SIG-M5 treated with dmso at 0.1 percent for 504 hours (cell line): ENCODE data around the gene UTP25.
"Not testable (repeated sequence)": the region's sequence is repeated elsewhere in the genome, so short reads cannot be mapped to it uniquely, and the experiment has no call there.

Source experiments
- DNase-seq: peaks from one replicate; lab custom pipeline; 2025; ENCODE audit not compliant: unreplicated experiment; lab: John Stamatoyannopoulos, UW

Gene UTP25

DNA sequence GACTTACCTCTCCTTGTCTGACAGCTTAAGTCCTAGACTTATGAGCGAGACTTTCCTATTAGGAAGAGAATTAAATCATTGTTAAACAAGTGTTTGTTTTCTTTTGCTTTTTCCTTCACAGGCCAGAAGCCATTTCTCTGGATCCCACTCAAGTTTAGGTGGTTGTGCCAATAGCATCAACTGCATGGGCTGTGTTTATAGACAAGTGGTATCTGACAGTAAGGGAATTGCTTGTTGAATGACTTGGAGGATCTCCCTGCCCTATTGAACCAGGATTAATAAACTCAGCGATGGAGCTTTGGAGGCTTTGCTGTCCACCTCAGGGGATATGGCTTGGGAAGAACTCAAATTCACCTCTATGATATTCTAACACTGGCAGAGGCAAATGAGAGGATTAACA lies 43.7 kb downstream of the UTP25 start:
- no peak for DNase-seq

- DNase-seq: no peak
Measured at GRCh38 chr1:209873067-209873799, 45.5 kb downstream of the UTP25 start.

- DNase-seq: peak; percentile 8
Measured at GRCh38 chr1:209875515-209875914, 47.7 kb downstream of the UTP25 start.

DNA sequence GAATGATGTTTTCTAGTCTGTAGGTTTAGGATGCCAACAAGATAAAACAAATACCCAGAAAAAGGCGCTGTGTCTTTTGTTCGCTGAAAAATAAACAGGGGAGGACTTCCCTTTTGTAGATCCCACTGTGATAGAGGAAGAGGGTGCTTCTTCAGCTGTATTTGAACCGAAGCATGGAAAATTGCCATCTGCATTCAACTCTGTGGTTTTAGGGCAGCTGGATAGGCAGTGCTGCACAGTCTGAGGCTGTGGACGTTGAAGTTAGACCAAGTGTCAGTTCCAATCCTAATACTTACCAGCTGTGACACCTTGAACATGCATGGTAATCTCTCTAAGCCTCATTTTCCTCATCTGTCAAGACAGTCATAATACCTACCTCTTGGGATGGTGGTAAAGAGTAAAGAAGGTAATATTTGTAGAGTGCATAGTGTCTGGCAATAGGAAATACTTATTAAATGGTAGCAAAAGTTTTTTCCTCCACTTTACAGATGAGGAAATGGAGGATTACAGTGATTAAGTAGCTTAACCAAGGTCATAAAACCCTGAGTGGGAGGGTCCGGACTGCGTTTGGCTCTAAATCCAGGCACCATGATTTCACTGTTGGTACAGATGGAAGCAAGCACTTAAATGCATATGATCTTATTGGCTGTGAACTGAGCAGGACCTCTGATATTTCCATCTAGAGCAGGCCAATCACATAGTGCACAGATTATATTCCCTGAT lies 48.5 kb downstream of the UTP25 start:
- no peak for DNase-seq

DNA sequence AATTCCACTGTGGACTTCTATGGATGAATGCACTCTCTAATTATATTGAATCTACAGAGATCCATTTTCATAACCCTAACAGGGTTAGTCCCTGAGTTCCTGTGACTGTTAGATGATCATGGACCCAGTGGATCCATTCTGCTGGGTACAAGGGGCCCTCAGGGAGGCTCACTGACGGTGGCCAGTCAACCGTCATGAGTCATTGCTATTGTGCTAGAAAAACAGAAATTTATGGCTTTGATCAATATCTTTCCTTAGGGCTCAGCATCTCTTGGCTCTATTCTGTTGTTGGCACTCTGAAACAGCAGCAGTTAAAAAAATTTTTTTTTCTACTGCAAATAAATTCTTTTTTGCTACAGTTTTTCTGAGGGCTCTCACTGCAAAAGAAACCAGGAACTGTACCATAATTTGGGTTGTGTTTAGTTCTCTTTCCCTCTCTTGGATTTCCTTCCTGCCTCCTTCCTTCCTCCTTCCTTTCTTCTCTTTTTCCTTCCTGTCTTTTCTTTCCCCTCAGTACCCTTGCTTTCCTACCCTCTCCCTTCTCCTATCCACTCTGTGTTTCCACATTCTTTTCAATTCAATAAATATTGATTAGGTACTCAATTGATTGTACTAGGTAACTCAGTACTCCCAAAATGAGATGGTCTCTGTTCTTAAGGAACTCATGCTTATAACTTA lies 49.5 kb downstream of the UTP25 start:
- no peak for DNase-seq

DNA sequence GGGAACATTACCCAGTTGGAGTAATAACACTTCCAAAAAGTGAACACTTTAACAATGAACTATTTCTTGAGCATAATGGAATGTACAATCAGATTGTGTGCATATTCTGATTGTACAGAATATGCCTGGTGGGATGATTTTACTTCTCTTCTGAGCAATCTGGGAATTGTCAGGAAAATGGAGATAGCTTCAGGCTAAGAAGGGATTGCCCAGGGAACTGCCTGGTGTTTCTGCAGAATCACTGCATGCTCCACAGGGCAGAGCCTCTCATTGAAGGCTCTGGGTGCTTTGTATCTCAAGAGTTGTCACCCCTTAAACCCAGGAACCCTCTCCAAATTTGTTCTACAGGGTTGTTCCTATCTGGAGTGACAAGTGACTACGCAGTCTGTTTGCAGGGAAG lies 51.2 kb downstream of the UTP25 start:
- no peak for DNase-seq

DNA sequence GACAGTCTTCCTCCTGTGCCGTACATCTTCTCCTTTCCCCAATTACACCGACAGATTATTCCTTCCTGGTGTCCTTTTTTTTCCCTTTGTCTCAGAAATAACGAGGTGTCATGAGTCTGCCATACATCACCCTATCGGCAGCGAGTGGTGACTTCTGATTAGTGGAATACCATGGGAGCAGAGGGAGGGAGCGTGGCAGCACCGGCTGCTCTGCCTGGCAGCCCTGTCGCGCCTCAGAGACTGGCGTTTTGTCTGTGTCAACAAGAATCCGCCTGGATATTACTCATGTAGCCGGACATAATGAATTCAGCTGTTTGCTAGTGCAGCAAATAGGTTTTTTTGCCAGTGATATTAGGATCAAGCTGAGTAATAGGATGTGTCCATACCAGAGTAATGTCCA lies 51.8 kb downstream of the UTP25 start:
- DNase-seq: no peak

DNA sequence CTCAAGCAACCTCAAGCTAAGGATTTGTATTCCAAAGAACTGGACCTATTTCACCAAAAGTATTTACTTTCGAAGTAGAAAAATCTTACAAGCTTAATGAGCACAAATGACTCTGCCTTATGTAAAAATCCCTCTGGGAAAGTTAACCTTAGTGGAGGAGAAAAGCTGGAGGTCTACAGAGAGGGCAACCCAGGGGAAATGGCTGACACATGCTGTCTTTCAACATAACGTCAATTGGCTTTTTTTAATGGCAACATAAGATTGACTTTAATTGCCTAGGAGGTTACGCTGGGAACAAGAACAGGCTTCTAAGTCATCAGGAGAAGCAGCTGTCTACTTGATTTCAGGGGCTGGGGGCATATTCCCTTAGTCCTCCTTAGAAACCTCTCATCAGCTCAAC lies 52.3 kb downstream of the UTP25 start:
- no peak for DNase-seq

DNA sequence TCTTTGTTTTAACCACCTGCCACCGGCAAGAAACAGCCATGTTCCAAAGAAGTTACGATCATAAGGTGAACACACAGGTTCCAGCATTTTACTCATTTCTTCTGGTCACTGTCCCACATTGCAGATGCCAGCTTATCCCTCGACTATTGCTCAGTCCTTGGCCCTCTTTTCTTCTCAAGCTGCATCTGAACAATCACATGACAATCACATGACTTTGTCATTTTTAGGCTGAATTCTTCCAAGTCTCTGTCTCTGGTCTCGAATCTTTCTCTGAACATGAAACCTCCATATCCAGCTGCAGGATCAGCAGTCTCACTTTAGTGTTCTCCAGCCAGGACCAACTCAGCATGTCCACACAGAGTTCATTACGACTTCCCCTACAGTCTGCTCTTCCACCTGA lies 53.8 kb downstream of the UTP25 start:
- DNase-seq: no peak

- DNase-seq: no peak
Measured at GRCh38 chr1:209882286-209882685, 54.5 kb downstream of the UTP25 start.

- no peak for DNase-seq
Measured at GRCh38 chr1:209882942-209883340, 55.2 kb downstream of the UTP25 start.

- no peak for DNase-seq
Measured at GRCh38 chr1:209883341-209883971, 55.7 kb downstream of the UTP25 start.

- no peak for DNase-seq
Measured at GRCh38 chr1:209884249-209884648, 56.5 kb downstream of the UTP25 start.

DNA sequence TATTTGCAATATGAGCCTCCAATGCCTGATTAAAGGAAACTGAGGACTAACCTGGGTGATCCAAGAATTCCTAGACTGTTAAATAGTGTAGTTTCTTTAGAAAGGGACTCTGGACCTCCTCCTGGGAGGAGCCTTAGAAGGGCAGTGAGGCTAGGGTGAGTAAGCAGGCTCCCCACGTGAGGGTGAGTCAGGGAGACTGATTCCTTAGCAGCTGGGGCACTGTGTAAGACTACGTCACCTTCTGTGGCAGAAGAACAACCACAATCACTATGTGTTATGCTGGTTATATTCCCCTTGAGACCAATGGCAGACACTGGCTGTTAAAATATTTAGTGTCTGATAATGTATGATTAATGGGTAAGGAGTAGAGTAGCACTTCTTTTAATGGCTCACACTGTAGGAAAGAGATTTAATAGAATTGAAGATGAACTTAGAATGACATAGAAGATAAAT lies 56.9 kb downstream of the UTP25 start:
- peak; percentile 59 for DNase-seq

- DNase-seq: no peak
Measured at GRCh38 chr1:209885403-209886218, 57.8 kb downstream of the UTP25 start.

DNA sequence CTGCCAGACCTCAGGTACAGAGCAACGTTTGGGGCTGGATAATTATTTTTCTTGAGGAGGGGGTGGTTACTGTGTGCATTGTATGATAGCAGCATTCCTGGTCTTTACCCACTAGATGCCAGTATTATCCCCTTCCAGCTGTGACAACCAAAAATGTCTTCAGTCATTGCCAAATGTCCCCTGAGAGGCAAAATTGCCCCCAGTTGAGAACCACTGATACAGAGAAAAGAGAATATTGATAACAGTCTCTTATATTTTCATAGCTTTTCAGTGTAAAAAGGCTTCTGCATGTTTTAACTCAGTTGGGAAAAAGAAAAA lies 58.4 kb downstream of the UTP25 start:
- no peak for DNase-seq

GRCh38 chr1:209888291-209889076 lies 60.7 kb downstream of the UTP25 start:
- not testable (repeated sequence) for DNase-seq

DNA sequence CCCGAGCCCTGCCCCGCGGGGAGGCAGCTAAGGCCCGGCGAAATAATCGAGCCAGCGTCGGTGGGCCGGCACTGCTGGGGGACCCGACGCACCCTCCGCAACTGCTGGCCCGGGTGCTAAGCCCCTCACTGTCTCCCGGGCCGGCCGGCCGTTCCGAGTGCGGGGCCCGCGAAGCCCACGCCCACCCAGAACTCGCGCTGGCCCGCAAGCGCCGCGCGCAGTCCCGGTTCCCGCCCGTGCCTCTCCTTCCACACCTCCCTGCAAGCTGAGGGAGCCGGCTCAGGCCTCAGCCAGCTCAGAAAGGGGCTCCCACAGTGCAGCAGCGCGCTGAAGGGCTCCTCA lies 61.3 kb downstream of the UTP25 start:
- no peak for DNase-seq

- no peak for DNase-seq
Measured at GRCh38 chr1:209890641-209891330, 63.0 kb downstream of the UTP25 start.

DNA sequence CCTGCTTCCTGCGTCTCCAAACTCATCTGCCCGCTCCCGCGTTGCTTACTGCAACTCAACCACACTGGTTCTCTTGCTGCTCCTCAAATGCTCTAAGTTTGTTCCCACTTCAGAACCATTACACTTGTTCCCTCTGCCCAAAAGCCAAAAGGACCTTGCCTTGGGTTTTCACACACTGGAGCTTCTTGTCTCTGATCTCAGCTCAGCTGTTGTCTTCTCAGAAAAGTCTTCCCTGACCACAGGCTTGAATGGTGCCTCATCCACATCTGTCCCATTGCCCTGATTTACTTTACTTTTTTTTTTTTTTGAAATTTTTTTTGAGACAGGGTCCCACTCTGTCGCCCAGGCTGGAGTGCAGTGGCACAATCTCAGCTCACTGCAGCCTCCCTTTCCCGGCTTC lies 66.0 kb downstream of the UTP25 start:
- no peak for DNase-seq
